Esophagus mucosa (tissue), 1 donor: ENCODE results near the gene TNFSF15. TPM values are rescaled to one million over a fixed set of nuclear protein-coding genes. Genes with fewer than 3 reads are reported as not detected.

ENCODE experiments used
- ATAC-seq: fragments of 200-7000 bp; cut with Tn5 transposase; one replicate; pipeline ENCODE4 v1.9.1; 2020
- total RNA-seq: library from RNA; stranded (reverse); gene quantifications from one replicate; pipeline ENCODE4 v1.2.4, GENCODE V29; 2023
- donor health status: DM: yes; HTN: yes; CAD: no.

TNFSF15 gene
- total RNA-seq: 1.7 TPM

- peak; percentile 91 for ATAC-seq
Observed at GRCh38 chr9:114805670-114806525, at the start of gene TNFSF15. TNFSF15 (minus strand) TSS chr9:114806039; CDS start chr9:114806012, 27 bp downstream.

GRCh38 chr9:114855488-114855887 is 49.6 kb upstream of the TNFSF15 start:
- no peak for ATAC-seq

GRCh38 chr9:114854736-114855355 is 49.0 kb upstream of the TNFSF15 start:
- ATAC-seq: no peak

- ATAC-seq: no peak
Observed at GRCh38 chr9:114853071-114853855, 47.4 kb upstream of the TNFSF15 start.

- peak; percentile 46 for ATAC-seq
Observed at GRCh38 chr9:114852050-114852594, 46.3 kb upstream of the TNFSF15 start.

- no peak for ATAC-seq
Observed at GRCh38 chr9:114851306-114851705, 45.5 kb upstream of the TNFSF15 start.

- ATAC-seq: no peak
Observed at GRCh38 chr9:114850871-114851270, 45.0 kb upstream of the TNFSF15 start.

- ATAC-seq: no peak
Observed at GRCh38 chr9:114849450-114849849, 43.6 kb upstream of the TNFSF15 start.

- no peak for ATAC-seq
Observed at GRCh38 chr9:114847492-114848417, 41.9 kb upstream of the TNFSF15 start.

- no peak for ATAC-seq
Observed at GRCh38 chr9:114845373-114845772, 39.5 kb upstream of the TNFSF15 start.

GRCh38 chr9:114844766-114845165 is 38.9 kb upstream of the TNFSF15 start:
- ATAC-seq: no peak

GRCh38 chr9:114837923-114838322 is 32.1 kb upstream of the TNFSF15 start:
- no peak for ATAC-seq

- no peak for ATAC-seq
Observed at GRCh38 chr9:114836769-114837168, 30.9 kb upstream of the TNFSF15 start.

GRCh38 chr9:114834386-114834785 is 28.5 kb upstream of the TNFSF15 start:
- no peak for ATAC-seq

- no peak for ATAC-seq
Observed at GRCh38 chr9:114830546-114830945, 24.7 kb upstream of the TNFSF15 start.

GRCh38 chr9:114829574-114830440 is 24.0 kb upstream of the TNFSF15 start:
- no peak for ATAC-seq

GRCh38 chr9:114828303-114828650 is 22.4 kb upstream of the TNFSF15 start:
- no peak for ATAC-seq

GRCh38 chr9:114827641-114828302 is 21.9 kb upstream of the TNFSF15 start:
- no peak for ATAC-seq

- ATAC-seq: no peak
Observed at GRCh38 chr9:114826431-114826830, 20.6 kb upstream of the TNFSF15 start.

GRCh38 chr9:114825126-114825795 is 19.4 kb upstream of the TNFSF15 start:
- no peak for ATAC-seq
